ENCODE data around the gene SMYD2.

DNA sequence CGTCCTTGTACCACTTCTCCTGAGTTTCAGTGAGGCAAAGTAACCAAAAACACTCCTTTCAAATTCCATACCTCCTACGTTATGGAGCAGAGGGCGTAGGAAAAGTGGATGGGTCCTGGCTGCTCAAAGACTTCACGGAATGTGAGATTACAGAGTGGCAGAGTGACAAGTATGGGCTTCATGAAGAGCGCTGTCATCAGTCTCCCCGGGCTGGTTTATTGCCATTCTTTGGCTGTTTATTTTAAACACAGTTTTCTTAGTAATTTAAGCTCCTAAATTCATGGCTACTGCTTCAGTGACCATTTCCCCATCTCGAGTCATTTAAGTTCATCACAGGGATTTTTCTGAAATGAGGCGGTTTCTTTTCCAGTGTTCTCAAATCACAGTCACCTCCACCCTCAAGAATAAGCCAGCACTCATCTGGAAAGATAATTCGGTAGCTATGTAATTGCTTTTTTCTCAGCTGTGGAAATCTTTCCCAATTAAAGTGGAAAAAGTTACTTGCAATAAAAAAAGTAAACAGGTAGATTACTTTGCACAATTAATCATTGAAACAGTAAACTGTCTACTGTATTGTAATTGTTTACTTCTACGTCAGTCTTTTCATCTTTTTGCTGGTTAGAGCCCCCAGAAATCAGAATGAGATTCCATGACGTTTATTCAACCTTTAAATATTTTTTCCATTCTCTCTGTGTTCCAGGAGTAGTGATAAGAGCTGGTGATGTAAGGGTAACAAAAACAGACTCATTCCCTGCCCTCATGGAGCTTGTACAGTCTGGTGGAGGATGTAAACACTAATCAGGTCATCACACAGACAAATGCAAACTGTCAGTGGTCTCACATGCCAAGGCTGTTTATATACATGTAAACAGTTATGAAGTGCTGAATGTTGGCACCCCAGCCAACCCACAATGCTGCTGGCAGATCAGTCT is 3.0 kb upstream of the SMYD2 start:
- TF ChIP-seq ZNF274 (IDR thresholded peaks at IDR 0.05; ENCODE audit: borderline replicate concordance, extremely low read depth, low read length) (no peak), RBBP5 (IDR thresholded peaks at IDR 0.05; ENCODE audit: borderline replicate concordance, low read depth, low read length) (no peak), FOSL1 (IDR thresholded peaks at IDR 0.05; ENCODE audit: insufficient read depth, low read depth, low read length) (no peak), KDM1A (IDR thresholded peaks at IDR 0.05; ENCODE audit: borderline replicate concordance, low read length) (no peak), EP300 (IDR thresholded peaks at IDR 0.05; ENCODE audit: borderline replicate concordance in 1 of 2, low read depth in 2 of 2, low read length in 2 of 2) (no peak)
- TF ChIP-seq, protein P1, sequence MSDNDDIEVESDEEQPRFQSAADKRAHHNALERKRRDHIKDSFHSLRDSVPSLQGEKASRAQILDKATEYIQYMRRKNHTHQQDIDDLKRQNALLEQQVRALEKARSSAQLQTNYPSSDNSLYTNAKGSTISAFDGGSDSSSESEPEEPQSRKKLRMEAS (IDR thresholded peaks at IDR 0.05), result no peak
- TF ChIP-seq, protein P2, sequence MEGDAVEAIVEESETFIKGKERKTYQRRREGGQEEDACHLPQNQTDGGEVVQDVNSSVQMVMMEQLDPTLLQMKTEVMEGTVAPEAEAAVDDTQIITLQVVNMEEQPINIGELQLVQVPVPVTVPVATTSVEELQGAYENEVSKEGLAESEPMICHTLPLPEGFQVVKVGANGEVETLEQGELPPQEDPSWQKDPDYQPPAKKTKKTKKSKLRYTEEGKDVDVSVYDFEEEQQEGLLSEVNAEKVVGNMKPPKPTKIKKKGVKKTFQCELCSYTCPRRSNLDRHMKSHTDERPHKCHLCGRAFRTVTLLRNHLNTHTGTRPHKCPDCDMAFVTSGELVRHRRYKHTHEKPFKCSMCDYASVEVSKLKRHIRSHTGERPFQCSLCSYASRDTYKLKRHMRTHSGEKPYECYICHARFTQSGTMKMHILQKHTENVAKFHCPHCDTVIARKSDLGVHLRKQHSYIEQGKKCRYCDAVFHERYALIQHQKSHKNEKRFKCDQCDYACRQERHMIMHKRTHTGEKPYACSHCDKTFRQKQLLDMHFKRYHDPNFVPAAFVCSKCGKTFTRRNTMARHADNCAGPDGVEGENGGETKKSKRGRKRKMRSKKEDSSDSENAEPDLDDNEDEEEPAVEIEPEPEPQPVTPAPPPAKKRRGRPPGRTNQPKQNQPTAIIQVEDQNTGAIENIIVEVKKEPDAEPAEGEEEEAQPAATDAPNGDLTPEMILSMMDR (IDR thresholded peaks at IDR 0.05; ENCODE audit: control extremely low read depth in 1 of 3, insufficient read depth in 1 of 3, low read depth in 1 of 3, low read length in 3 of 3), result no peak
- TF ChIP-seq, protein P3, sequence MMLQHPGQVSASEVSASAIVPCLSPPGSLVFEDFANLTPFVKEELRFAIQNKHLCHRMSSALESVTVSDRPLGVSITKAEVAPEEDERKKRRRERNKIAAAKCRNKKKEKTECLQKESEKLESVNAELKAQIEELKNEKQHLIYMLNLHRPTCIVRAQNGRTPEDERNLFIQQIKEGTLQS (IDR thresholded peaks at IDR 0.05; ENCODE audit: insufficient read depth, low read depth, low read length), result no peak

Data from H1 (cell line).